ENCODE results near the gene ADAMTS17.

DNA sequence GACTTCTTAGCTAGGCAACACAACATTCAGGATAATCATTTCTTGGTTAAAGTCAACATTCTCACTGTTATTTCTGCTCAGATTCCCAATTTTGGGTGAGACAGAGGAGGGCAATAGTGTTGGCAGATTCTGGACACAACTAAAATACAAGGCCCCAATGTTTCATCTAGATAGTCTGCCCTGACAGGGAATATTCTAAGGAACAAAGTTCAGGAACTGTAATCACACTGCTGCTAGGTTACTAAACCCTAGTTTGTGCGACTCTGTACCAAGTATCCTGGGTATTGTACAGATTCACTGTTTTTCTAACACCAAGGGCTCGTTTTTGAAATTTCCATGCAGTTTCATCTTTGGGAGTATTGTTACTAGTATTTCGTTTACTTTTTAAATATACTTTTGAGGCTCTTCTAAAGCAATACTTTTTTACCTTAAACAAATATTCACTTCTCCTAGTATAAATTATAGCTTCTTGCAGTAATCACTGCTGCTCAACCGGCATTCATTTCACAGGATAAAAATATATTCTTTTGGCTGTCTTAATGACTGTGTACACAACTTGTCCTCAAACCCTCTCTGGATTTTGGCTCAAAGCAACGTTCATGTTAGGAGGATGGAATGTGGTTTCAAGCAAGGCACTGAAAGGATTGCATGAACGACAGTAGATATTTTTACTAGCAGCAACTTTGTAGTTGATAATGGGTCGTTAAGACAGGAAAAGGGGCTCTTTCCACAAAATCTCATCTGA, 167.4 kb downstream of the ADAMTS17 start:
- TF ChIP-seq, protein P1, sequence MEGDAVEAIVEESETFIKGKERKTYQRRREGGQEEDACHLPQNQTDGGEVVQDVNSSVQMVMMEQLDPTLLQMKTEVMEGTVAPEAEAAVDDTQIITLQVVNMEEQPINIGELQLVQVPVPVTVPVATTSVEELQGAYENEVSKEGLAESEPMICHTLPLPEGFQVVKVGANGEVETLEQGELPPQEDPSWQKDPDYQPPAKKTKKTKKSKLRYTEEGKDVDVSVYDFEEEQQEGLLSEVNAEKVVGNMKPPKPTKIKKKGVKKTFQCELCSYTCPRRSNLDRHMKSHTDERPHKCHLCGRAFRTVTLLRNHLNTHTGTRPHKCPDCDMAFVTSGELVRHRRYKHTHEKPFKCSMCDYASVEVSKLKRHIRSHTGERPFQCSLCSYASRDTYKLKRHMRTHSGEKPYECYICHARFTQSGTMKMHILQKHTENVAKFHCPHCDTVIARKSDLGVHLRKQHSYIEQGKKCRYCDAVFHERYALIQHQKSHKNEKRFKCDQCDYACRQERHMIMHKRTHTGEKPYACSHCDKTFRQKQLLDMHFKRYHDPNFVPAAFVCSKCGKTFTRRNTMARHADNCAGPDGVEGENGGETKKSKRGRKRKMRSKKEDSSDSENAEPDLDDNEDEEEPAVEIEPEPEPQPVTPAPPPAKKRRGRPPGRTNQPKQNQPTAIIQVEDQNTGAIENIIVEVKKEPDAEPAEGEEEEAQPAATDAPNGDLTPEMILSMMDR (IDR thresholded peaks at IDR 0.05), result no peak
- no peak for TF ChIP-seq POLR2A (IDR thresholded peaks at IDR 0.05)
